PC-9 (cell line): Measurements from ENCODE around the gene WWC2.
"Not testable (repeated sequence)": the region's sequence is repeated elsewhere in the genome, so short reads cannot be mapped to it uniquely, and the experiment has no call there.

Source experiments
- CTCF ChIP-seq: fragments of 200-600 bp; sonication (generic); conservative IDR thresholded peaks from 2 replicates; pipeline ENCODE4 v1.6.1; 2017; ENCODE audit warnings: mixed run types, antibody characterized with exemption, mild to moderate bottlenecking, moderate library complexity
- EZH2 ChIP-seq: fragments of 200-600 bp; sonication (generic); IDR thresholded peaks from 2 replicates; pipeline ENCODE4 v1.8.0; 2017; ENCODE audit warnings: antibody characterized with exemption, low read depth

GRCh38 chr4:183324056-183324455, 225.0 kb downstream of the WWC2 start:
- not testable (repeated sequence) for TF ChIP-seq CTCF, EZH2
